Umbilical cord (tissue), 2 donors: ENCODE measurements around the gene M1AP. TPM values are rescaled to one million over a fixed set of nuclear protein-coding genes. Genes with fewer than 3 reads are reported as not detected.
"Not testable (repeated sequence)": the region's sequence is repeated elsewhere in the genome, so short reads cannot be mapped to it uniquely, and the experiment has no call there.

Source experiments
- DNase-seq: peaks from one replicate; pipeline ENCODE4 v3.0.0-alpha.2; 2015; ENCODE audit warnings: low spot score
- total RNA-seq: library from RNA; depleted of rRNA; stranded (reverse); fragments of >200 nt; gene quantifications from one replicate; pipeline ENCODE4 v1.2.3, GENCODE V29; 2014; ENCODE audit warnings: low replicate concordance; ENCODE audit not compliant: insufficient read depth

The M1AP gene
- total RNA-seq, 1 donor from 2014 or later, result 1.9 TPM

GRCh38 chr2:74653589-74653984, 5.5 kb upstream of the M1AP start:
- DNase-seq, result no peak

- no peak for DNase-seq
These were observed 1.2 kb downstream of the M1AP start for GRCh38 chr2:74646834-74647482.

- DNase-seq, result no peak
These were observed 1.9 kb downstream of the M1AP start for GRCh38 chr2:74646201-74646600.

- DNase-seq, result no peak
These were observed 2.8 kb downstream of the M1AP start for GRCh38 chr2:74645344-74645743.

- DNase-seq, result no peak
These were observed 8.6 kb downstream of the M1AP start for GRCh38 chr2:74639550-74639949.

- no peak for DNase-seq
These were observed 15.2 kb downstream of the M1AP start for GRCh38 chr2:74632939-74633312.

DNA sequence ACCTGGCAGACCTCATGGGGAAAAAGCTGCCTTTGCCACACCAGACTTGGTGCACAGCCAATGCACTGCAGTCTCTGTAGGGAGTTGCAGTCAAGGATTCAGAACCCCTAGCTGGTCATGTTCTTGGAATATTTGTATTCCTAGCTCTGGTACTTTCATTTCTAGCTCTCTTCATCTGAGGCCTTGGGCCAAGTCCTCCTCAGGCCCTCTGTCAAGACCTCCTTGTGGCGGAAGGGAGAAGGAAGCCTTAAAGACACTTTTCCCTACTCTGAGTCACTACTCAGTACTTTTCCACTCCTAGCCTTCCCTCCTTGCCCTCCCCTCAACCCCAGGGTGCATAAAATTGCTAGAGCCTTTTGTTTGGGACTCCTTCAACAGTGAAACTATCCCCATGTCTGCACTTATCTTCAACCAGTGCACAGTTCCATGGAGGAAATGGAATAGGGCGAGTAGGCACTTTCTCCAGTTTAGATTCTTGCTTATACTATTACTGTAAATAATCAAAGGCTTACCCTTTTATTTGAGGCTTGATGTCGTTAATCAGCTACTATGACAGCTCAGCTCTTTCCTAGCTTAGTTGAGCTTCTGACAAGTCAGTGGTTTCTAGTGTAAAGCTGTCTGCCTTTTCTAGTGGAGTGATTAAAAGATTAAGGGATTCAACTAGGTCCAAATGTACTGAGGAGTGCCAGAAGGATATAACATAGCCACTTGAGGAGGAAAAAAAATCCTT, 15.8 kb downstream of the M1AP start:
- DNase-seq, result no peak

DNA sequence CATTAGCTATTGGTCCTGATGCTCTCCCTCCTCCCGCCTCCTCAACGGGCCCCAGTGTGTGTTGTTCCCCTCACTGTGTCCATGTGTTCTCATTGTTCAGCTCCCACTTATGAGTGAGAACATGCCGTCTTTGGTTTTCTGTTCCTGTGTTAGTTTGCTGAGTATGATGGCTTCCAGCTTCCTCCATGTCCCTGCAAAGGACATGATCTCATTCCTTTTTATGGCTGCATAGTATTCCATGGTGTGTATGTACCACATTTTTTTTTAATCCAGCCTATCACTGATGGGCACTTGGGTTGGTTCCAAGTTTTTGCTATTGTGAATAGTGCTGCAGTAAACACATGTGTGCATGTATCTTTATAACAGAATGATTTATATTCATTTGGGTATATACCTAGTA, 17.7 kb downstream of the M1AP start:
- not testable (repeated sequence) for DNase-seq

- no peak for DNase-seq
These were observed 19.5 kb downstream of the M1AP start for GRCh38 chr2:74628538-74629105.

GRCh38 chr2:74625658-74626425, 22.3 kb downstream of the M1AP start:
- no peak for DNase-seq

GRCh38 chr2:74620671-74621070, 27.5 kb downstream of the M1AP start:
- no peak for DNase-seq

- no peak for DNase-seq
These were observed 28.4 kb downstream of the M1AP start for GRCh38 chr2:74619651-74620297.

GRCh38 chr2:74618410-74619083, 29.6 kb downstream of the M1AP start:
- no peak for DNase-seq

- no peak for DNase-seq
These were observed 31.0 kb downstream of the M1AP start for GRCh38 chr2:74617122-74617521.

GRCh38 chr2:74606927-74607326, 41.2 kb downstream of the M1AP start:
- DNase-seq, result no peak

DNA sequence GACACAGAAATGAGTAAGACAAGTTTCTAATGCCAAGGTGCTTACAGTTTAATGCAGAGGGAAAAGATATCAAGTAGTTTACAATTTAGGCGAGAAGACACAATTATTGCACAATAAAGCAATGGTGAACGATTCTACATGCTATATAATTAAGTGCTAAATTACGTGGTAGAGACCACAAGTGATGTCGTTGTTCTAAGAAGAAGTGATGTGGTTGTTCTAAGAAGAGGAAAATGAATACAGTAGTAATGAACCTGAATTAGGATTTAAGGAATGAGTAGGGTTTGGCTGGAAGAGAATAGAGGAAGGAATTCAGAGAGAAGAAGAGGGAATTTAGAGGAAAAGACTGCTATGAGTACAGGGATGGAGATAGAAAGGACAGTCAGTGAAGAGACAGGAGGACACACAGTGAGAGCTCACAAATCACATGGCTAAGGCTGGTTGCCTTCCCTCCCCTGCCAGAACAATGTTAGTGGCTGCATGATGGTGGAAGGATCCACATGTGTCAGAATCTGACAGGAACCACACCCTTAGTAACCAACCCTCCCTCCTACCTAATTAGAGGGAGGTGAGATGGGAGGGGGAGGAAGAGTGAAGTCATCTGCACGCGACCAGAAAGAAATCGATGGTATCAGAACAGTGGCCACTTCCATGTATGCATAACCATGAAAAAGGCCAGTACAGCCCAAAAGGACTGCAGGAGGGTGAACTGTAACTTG, 44.7 kb downstream of the M1AP start:
- no peak for DNase-seq

DNA sequence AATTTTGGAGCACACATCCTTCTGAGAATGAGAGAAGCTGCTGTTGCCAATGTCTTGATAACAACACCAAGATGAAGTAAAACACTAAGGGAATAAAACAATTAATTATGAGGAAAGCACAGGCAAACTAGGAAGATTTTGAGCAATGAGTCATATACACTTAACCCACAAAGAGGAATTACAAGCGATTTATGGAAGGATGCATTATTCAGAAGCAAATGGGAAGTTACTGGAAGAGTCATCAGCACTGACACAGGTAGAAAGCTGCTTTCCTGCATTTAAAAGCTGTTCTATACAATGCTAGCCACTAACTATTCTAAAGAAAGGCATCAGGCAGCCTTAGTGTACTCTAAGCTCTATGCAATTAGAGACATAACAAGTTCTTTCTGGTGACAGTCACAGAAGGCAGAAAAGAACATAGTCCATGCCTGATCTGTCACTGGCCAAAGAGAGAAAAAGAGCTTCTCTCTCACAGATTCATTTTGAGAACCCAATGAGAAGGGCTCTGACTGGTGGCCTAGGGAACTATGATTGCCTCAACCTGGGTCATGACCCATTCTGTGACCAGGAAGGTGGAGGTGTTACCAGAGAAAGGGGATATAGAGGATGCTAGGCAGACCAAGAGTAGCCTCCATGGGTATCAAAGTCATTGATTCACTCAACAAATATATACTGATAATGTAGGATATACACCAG, 45.4 kb downstream of the M1AP start:
- no peak for DNase-seq

DNA sequence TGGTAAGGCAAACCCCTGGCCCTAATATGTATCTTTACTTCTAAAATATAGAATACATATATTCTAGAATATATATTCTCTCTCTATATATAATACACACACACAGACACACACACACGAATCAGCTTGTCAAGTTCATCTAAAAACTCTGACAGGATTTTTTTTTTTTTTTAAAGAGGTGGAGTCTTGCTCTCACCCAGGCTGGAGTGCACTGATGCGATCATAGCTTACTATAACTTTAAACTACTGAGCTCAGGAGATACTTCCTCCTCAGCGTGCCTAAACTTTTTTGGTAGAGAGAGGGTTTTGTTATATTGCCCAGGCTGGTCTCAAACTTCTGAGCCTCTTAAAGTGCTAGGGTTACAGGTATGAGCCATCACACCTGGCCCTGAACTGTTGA, 48.5 kb downstream of the M1AP start:
- no peak for DNase-seq

GRCh38 chr2:74597410-74597809, 50.7 kb downstream of the M1AP start:
- DNase-seq, result no peak

DNA sequence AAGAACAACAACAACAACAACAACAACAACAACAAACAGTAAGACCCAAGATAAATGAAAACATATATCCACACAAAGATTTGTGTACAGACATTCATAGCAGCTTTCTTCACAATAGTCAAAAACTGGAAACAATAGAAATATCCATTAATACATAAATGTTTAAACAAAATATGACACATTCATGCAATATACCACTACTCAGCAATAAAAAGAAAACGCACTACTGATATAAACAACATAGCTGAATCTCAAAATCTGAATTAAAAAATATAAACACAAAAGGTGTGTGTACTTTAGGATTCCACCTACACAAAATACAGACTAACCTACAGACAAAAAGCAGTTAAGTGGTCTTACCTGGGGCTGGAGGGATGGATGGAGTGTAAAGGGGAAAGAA, 51.5 kb downstream of the M1AP start:
- no peak for DNase-seq
